ENCODE measurements around the gene OSCP1. TPM values are rescaled to one million over a fixed set of nuclear protein-coding genes. Genes with fewer than 3 reads are reported as not detected.

The OSCP1 gene
- polyA plus RNA-seq, 1 donor (not counting 4 experiments of a cell fraction or from before 2014, with no cell fraction given) = 9.5 TPM

GRCh38 chr1:36401602-36402503, 48.4 kb downstream of the OSCP1 start:
- Histone ChIP-seq H3K9me3 (ENCODE audit: control insufficient read depth, low read depth, low read length) (no peaks in the 10 kb centered on the region), H3K4me3 (ENCODE audit: control insufficient read depth in 2 of 3, extremely low read depth in 1 of 3, insufficient read depth in 2 of 3, low read depth in 1 of 3, low read length in 3 of 3) (no peak overlapping the region), H2AFZ (ENCODE audit: control insufficient read depth, low read length) (no peak overlapping the region), H3K79me2 (ENCODE audit: control insufficient read depth, insufficient read depth, low read length) (peaks cover 6% of the 10 kb centered on the region), H3K9ac (ENCODE audit: control insufficient read depth, extremely low read depth, insufficient read depth, low read length) (no peak overlapping the region), H3K27ac (ENCODE audit: control insufficient read depth, insufficient read depth, low read length) (no peak overlapping the region), H3K36me3 (ENCODE audit: control insufficient read depth in 2 of 2, extremely low read depth in 1 of 2, insufficient read depth in 2 of 2, low read length in 2 of 2) (no peaks in the 10 kb centered on the region), H3K4me2 (ENCODE audit: control insufficient read depth, extremely low read depth, insufficient read depth, low read depth, low read length) (no peak overlapping the region), H3K9me1 (ENCODE audit: control insufficient read depth, extremely low read depth, insufficient read depth, low read length) (no peaks in the 10 kb centered on the region), H4K20me1 (ENCODE audit: control insufficient read depth, extremely low read depth, insufficient read depth, low read length) (no peaks in the 10 kb centered on the region), H3K4me1 (ENCODE audit: control insufficient read depth, extremely low read depth, insufficient read depth, low read length) (peaks cover 8% of the 10 kb centered on the region), H3K27me3 (ENCODE audit: control insufficient read depth, extremely low read depth, insufficient read depth, low read length) (no peaks in the 10 kb centered on the region)
- DNase-seq (ENCODE audit: low read depth, low spot score) (no peak), FAIRE-seq (no peak)
- dilution Hi-C loops (cut with MboI; ENCODE audit: extremely low pct_ligation_motif_present, low sequenced_read_pairs) = no loop called here
- TF ChIP-seq CTCF (optimal IDR thresholded peaks at IDR 0.05 in 1 of 3, IDR thresholded peaks at IDR 0.05 in 1 of 3, conservative IDR thresholded peaks at IDR 0.05 in 1 of 3; ENCODE audit: extremely low read depth in 1 of 3, insufficient read depth in 2 of 3, low read length in 3 of 3) (no peak), EZH2 (IDR thresholded peaks at IDR 0.05; ENCODE audit: low read length) (no peak)

- no peak overlapping the region for H3K27ac ChIP-seq (ENCODE audit: control insufficient read depth, insufficient read depth, low read length)
- no peak overlapping the region for H3K9ac ChIP-seq (ENCODE audit: control insufficient read depth, extremely low read depth, insufficient read depth, low read length)
- H3K9me1 ChIP-seq (ENCODE audit: control insufficient read depth, extremely low read depth, insufficient read depth, low read length) = no peaks in the 10 kb centered on the region
- TF ChIP-seq EZH2 (IDR thresholded peaks at IDR 0.05; ENCODE audit: low read length) = no peak
- no peak for TF ChIP-seq CTCF (optimal IDR thresholded peaks at IDR 0.05 in 1 of 3, IDR thresholded peaks at IDR 0.05 in 1 of 3, conservative IDR thresholded peaks at IDR 0.05 in 1 of 3; ENCODE audit: extremely low read depth in 1 of 3, insufficient read depth in 2 of 3, low read length in 3 of 3)
- no peaks in the 10 kb centered on the region for H4K20me1 ChIP-seq (ENCODE audit: control insufficient read depth, extremely low read depth, insufficient read depth, low read length)
- H2AFZ ChIP-seq (ENCODE audit: control insufficient read depth, low read length) = peak overlapping the region; percentile 46
- peaks cover 11% of the 10 kb centered on the region for H3K79me2 ChIP-seq (ENCODE audit: control insufficient read depth, insufficient read depth, low read length)
- peaks cover 12% of the 10 kb centered on the region for H3K4me1 ChIP-seq (ENCODE audit: control insufficient read depth, extremely low read depth, insufficient read depth, low read length)
- DNase-seq (ENCODE audit: low read depth, low spot score) (no peak), FAIRE-seq (no peak)
- H3K9me3 ChIP-seq (ENCODE audit: control insufficient read depth, low read depth, low read length) = no peaks in the 10 kb centered on the region
- no peak overlapping the region for H3K4me3 ChIP-seq (ENCODE audit: control insufficient read depth in 2 of 3, extremely low read depth in 1 of 3, insufficient read depth in 2 of 3, low read depth in 1 of 3, low read length in 3 of 3)
- dilution Hi-C loops (cut with MboI; ENCODE audit: extremely low pct_ligation_motif_present, low sequenced_read_pairs) = no loop called here
- H3K36me3 ChIP-seq (ENCODE audit: control insufficient read depth in 2 of 2, extremely low read depth in 1 of 2, insufficient read depth in 2 of 2, low read length in 2 of 2) = no peaks in the 10 kb centered on the region
- H3K4me2 ChIP-seq (ENCODE audit: control insufficient read depth, extremely low read depth, insufficient read depth, low read depth, low read length) = no peak overlapping the region
- no peaks in the 10 kb centered on the region for H3K27me3 ChIP-seq (ENCODE audit: control insufficient read depth, extremely low read depth, insufficient read depth, low read length)
These were observed 49.2 kb downstream of the OSCP1 start for GRCh38 chr1:36400825-36401601.
